NB4 (cell line): ENCODE measurements around the gene CCDC81.

Source experiments
- DNase-seq: peaks from one replicate; pipeline ENCODE4 v3.0.0; 2010; ENCODE audit warnings: low read depth
- H3K4me3 ChIP-seq: one replicate; pipeline ENCODE4 v1.5.1; 2011; ENCODE audit warnings: mild to moderate bottlenecking, low read depth, low read length, moderate library complexity
- MYC ChIP-seq: IDR thresholded peaks from 2 replicates; pipeline ENCODE4 v1.6.1; 2011; ENCODE audit warnings: low read depth, low read length
- POLR2A ChIP-seq: IDR thresholded peaks from 2 replicates; pipeline ENCODE4 v1.6.1; 2011; ENCODE audit warnings: mild to moderate bottlenecking; ENCODE audit not compliant: insufficient read length; ENCODE audit errors: extremely low read depth
- TF ChIP-seq, protein P1 (sequence below): IDR thresholded peaks from 2 replicates; pipeline ENCODE4 v1.6.1; 2011; ENCODE audit warnings: low read depth, low read length
- TF ChIP-seq, protein P2 (sequence below): IDR thresholded peaks from one replicate; pipeline ENCODE4 v1.5.1; 2012; ENCODE audit warnings: low read depth, low read length

CCDC81 gene

DNA sequence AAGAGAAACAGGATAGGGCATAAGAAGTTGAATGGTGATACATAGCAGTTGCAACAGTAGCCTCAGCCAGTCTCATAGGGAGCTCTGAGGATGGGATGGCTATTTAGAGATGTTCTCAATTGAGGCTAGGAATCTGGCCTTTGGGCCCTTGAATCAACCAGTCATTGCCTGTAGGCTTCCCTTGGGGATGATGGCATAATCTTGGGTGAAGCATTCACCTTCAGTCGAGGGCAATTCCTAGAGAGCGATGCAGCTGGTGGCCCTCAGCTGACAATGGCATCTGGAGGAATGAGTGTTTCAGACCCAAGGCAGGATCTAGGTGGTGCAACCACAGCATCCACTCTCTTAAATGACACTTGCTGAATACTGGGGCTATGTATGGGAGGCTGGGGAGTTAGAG lies 61.0 kb downstream of the CCDC81 start:
- DNase-seq: no peak
- TF ChIP-seq MYC: no peak
- TF ChIP-seq, protein P1, sequence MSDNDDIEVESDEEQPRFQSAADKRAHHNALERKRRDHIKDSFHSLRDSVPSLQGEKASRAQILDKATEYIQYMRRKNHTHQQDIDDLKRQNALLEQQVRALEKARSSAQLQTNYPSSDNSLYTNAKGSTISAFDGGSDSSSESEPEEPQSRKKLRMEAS: no peak
- TF ChIP-seq, protein P2, sequence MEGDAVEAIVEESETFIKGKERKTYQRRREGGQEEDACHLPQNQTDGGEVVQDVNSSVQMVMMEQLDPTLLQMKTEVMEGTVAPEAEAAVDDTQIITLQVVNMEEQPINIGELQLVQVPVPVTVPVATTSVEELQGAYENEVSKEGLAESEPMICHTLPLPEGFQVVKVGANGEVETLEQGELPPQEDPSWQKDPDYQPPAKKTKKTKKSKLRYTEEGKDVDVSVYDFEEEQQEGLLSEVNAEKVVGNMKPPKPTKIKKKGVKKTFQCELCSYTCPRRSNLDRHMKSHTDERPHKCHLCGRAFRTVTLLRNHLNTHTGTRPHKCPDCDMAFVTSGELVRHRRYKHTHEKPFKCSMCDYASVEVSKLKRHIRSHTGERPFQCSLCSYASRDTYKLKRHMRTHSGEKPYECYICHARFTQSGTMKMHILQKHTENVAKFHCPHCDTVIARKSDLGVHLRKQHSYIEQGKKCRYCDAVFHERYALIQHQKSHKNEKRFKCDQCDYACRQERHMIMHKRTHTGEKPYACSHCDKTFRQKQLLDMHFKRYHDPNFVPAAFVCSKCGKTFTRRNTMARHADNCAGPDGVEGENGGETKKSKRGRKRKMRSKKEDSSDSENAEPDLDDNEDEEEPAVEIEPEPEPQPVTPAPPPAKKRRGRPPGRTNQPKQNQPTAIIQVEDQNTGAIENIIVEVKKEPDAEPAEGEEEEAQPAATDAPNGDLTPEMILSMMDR: no peak
- TF ChIP-seq POLR2A: no peak
- no peak overlapping the region for H3K4me3 ChIP-seq

DNA sequence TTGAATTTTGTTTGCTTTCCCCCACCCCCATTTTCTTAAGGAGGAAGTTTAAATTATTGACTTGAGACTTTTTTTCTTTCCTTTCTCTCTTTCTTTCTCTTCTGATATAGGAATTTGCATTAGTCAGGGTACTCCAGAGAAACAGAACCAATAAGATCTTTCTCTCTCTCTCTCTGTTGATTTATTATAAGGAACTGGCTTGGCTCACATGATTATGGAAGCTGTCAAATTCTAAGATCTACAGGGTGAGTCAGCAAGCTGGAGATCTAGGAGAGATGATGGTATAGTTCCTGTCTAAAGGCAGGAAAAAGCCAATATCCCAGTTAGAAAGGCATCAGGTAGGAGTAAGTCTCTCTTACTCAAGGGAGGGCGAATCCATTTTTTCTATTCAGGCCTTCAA lies 64.0 kb downstream of the CCDC81 start:
- TF ChIP-seq POLR2A: no peak
- TF ChIP-seq, protein P2: no peak
- TF ChIP-seq MYC: no peak
- TF ChIP-seq, protein P1: no peak
- no peak for DNase-seq
- H3K4me3 ChIP-seq: no peak overlapping the region

DNA sequence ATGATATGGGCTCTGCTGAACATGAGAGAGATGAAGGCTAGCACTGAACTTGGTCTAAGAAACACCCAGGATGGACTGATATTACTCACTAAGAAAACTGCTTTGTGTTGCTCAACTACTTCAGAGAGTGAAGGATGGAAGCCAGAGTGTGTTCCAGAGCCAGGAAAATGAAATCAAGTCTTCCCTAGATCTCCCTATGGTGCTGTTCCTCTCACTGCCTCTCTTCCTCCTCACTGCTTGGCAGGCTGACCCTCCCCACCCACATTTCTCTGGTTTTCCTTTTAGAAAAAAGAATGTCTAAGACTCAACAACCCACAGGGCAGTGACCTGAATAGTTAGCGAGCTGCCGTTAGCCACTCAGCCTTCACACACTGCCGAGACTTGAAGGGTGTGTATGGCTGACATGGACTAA lies 65.6 kb downstream of the CCDC81 start:
- no peak overlapping the region for H3K4me3 ChIP-seq
- TF ChIP-seq POLR2A (no peak), MYC (no peak)
- TF ChIP-seq, protein P1: no peak
- TF ChIP-seq, protein P2: no peak
- no peak for DNase-seq

DNA sequence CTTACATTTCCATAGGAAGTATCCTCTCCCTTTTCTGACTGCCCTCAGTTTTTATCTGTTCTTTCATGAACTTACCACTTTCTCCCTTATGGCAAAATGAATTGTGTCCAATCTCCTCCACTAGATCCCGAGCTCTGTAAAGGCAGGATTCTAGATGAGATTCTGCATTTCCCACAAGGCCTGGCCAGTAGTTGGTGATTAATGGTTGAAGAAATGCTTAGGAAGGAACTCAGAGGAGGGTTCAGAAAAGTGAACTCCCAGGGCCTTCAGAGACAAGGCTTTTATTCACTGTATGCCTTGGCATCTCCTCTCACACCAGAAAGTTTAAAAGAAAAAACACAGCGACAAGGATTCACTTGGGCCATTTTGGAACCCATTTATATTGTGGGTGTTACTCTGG lies 66.2 kb downstream of the CCDC81 start:
- no peak overlapping the region for H3K4me3 ChIP-seq
- TF ChIP-seq, protein P1: no peak
- no peak for TF ChIP-seq POLR2A
- TF ChIP-seq, protein P2: no peak
- TF ChIP-seq MYC: no peak
- no peak for DNase-seq

DNA sequence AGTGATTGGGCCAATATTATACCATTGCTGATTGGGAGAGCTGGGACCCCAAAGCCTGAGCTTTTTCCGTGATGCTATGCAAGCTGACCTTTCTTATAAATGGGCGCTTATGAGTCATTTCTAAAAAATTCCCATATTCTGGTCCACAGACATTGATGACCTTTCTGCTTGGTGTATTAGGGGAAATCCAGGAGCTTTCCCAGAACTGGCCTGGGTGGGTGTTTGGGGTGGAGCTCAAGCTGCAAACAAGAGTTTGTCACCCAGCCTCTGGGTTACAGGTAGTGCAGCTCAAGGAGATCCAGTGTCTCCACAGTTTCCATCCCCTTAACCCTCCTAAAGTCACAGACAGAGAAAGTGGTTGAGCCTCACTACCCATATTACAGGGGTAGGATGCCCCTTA lies 67.7 kb downstream of the CCDC81 start:
- DNase-seq: no peak
- no peak overlapping the region for H3K4me3 ChIP-seq
- TF ChIP-seq MYC: no peak
- TF ChIP-seq POLR2A: no peak
- TF ChIP-seq, protein P1: no peak
- TF ChIP-seq, protein P2: no peak

DNA sequence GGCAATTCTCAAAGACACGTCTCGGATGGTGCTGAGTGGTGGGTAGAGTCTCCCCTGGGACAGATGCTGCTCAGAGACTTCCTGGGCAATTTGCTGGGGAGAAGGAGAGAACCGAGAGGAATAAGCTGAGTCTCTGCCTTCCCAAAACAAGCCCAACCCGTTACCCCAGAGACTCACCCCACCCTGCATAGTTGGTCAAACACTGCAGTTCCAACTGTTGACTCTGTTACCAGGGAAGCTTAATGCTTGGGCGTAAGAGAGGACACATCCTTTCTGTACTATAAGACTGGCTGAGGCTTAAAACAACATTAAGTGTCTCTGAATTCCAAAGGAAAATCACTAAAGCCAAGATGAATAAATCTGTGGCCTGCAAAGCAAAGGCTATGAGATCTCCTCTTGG lies 68.1 kb downstream of the CCDC81 start:
- H3K4me3 ChIP-seq: no peak overlapping the region
- no peak for DNase-seq
- TF ChIP-seq MYC (no peak), POLR2A (no peak)
- TF ChIP-seq, protein P1: no peak
- TF ChIP-seq, protein P2: no peak
